Caco-2 (cell line): ENCODE measurements around the gene JADE2. TPM values are rescaled to one million over a fixed set of nuclear protein-coding genes. Genes with fewer than 3 reads are reported as not detected.

Experiments used
- BruUV-seq: library from RNA; stranded (reverse); fragments of 400-500 nt; replicated peaks from 2 replicates; lab custom pipeline; 2021; lab: Mats Ljungman, UMichigan
- CTCF ChIA-PET: fragments of 300-600 bp; sonication (Branson Sonifier 250); formaldehyde crosslinking; loops from one replicate; lab custom pipeline; 2022; ENCODE audit warnings: antibody characterized with exemption; lab: Charles Lee
- POLR2A ChIA-PET: fragments of 300-600 bp; sonication (Branson Sonifier 250); formaldehyde crosslinking; loops from one replicate; lab custom pipeline; 2022; ENCODE audit warnings: antibody characterized with exemption; lab: Charles Lee
- DNase-seq, 2 experiments: peaks; one replicate each; pipeline versions ENCODE4 v3.0.0 to v3.0.0-alpha.2; 2020 to 2022
- H3K27me3 ChIP-seq: replicated peaks from 2 replicates; pipeline ENCODE4 v1.6.0; 2011; ENCODE audit warnings: low read length; ENCODE audit not compliant: control insufficient read depth, insufficient read depth
- H3K36me3 ChIP-seq: 2 replicates; pipeline ENCODE4 v1.5.1; 2011; ENCODE audit warnings: low read length; ENCODE audit not compliant: control insufficient read depth, insufficient read depth
- H3K4me1 ChIP-seq: fragments of 250-450 bp; sonication (Bioruptor Pico); 2 replicates; pipeline ENCODE4 v1.5.1; 2020; ENCODE audit warnings: mild to moderate bottlenecking
- H3K4me3 ChIP-seq: 2 replicates; pipeline ENCODE4 v1.5.1; 2011; ENCODE audit warnings: low read depth, mild to moderate bottlenecking, control low read depth, low read length
- H3K9me3 ChIP-seq: fragments of 250-450 bp; sonication (Bioruptor Pico); 2 replicates; pipeline ENCODE4 v1.5.1; 2020; ENCODE audit warnings: mild to moderate bottlenecking, moderate library complexity
- H3K27ac Mint-ChIP-seq: one replicate; pipeline ENCODE4 v1.8.0; 2022; ENCODE audit warnings: mixed read lengths; ENCODE audit not compliant: unreplicated experiment
- H3K27me3 Mint-ChIP-seq: one replicate; pipeline ENCODE4 v1.8.0; 2022; ENCODE audit warnings: mixed read lengths; ENCODE audit not compliant: insufficient read depth, unreplicated experiment
- H3K36me3 Mint-ChIP-seq: one replicate; pipeline ENCODE4 v1.8.0; 2022; ENCODE audit warnings: mild to moderate bottlenecking, mixed read lengths; ENCODE audit not compliant: insufficient read depth, unreplicated experiment
- H3K4me1 Mint-ChIP-seq: one replicate; pipeline ENCODE4 v1.8.0; 2022; ENCODE audit warnings: low read depth, mixed read lengths; ENCODE audit not compliant: unreplicated experiment
- H3K4me3 Mint-ChIP-seq: one replicate; pipeline ENCODE4 v1.8.0; 2022; ENCODE audit warnings: mild to moderate bottlenecking, moderate library complexity, mixed read lengths; ENCODE audit not compliant: unreplicated experiment
- H3K9me3 Mint-ChIP-seq: one replicate; pipeline ENCODE4 v1.8.0; 2022; ENCODE audit warnings: mixed read lengths; ENCODE audit not compliant: unreplicated experiment
- intact Hi-C: fragments of 100-400 bp; cut with micrococcal nuclease; formaldehyde crosslinking; loops from one replicate; pipeline ENCODE4 v1.10.0; 2022; ENCODE audit not compliant: unreplicated experiment
- total RNA-seq: library from RNA; stranded (reverse); gene quantifications from 2 replicates; pipeline ENCODE4 v1.2.3, GENCODE V29; 2022
- TF ChIP-seq, protein P1 (sequence below), 2 experiments: fragments of 200-600 bp in 1 of 2; IDR thresholded peaks; 1 replicate in 1 of 2; 2 replicates in 1 of 2; pipeline versions ENCODE4 v1.5.1 to v1.8.0; 2011 to 2022; ENCODE audit warnings: antibody characterized with exemption in 1 of 2, control low read depth in 1 of 2, inconsistent platforms in 1 of 2, low read depth in 1 of 2, low read length in 1 of 2, mild to moderate bottlenecking in 1 of 2, moderate library complexity in 1 of 2; ENCODE audit not compliant: insufficient read depth in 1 of 2, severe bottlenecking in 1 of 2, unreplicated experiment in 1 of 2

JADE2 gene
- total RNA-seq, 1 experiment from 2014 or later = 67.6 TPM

DNA sequence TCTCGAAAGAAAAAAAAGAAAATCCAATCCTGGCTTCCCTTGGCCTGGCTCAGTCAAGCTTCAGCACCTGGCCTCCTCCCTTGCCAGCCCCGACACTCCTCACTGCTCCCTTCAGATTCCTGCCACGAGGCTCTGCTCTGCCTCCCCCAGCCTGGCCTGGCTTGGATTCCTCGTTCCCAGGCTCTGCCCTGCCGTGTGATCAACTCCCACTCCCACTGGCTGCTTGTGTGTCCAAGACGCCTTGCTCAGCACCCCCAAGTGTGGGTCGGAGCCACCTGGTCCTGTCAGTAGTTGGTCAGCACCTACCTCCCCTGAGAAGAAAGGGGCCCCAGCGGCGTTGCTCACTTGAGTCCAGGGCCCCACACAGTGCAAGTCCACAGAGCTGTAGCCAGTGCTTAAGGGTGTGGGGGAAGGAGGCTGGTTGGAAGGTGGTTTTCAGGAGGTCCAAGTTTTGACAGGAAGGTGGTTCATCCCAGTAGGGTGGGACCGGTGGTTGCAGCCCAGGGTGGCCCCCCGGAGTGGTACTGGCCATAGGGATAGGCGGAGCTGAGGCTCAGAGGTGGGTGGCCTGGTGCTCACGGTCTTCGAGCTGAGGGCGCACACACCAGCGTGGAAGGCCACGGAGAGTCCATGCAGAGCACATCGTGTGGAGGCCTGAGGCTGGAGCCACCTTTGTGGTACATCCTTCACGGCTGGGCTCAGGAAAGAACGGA is 46.4 kb downstream of the JADE2 start:
- TF ChIP-seq, protein P1, sequence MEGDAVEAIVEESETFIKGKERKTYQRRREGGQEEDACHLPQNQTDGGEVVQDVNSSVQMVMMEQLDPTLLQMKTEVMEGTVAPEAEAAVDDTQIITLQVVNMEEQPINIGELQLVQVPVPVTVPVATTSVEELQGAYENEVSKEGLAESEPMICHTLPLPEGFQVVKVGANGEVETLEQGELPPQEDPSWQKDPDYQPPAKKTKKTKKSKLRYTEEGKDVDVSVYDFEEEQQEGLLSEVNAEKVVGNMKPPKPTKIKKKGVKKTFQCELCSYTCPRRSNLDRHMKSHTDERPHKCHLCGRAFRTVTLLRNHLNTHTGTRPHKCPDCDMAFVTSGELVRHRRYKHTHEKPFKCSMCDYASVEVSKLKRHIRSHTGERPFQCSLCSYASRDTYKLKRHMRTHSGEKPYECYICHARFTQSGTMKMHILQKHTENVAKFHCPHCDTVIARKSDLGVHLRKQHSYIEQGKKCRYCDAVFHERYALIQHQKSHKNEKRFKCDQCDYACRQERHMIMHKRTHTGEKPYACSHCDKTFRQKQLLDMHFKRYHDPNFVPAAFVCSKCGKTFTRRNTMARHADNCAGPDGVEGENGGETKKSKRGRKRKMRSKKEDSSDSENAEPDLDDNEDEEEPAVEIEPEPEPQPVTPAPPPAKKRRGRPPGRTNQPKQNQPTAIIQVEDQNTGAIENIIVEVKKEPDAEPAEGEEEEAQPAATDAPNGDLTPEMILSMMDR (IDR thresholded peaks at IDR 0.05; ENCODE audit: insufficient read depth in 1 of 2, low read depth in 1 of 2, low read length in 1 of 2, severe bottlenecking in 1 of 2, unreplicated experiment in 1 of 2) = no peak
- POLR2A ChIA-PET = no interaction called here
- intact Hi-C loops = no loop called here
- Mint-ChIP-seq H3K36me3 (peaks cover 65% of the 10 kb centered on the region), H3K27ac (no peak overlapping the region), H3K4me3 (no peak overlapping the region), H3K9me3 (no peaks in the 10 kb centered on the region), H3K4me1 (no peaks in the 10 kb centered on the region), H3K27me3 (no peaks in the 10 kb centered on the region)
- no peak for DNase-seq
- no TSS peak for BruUV-seq
- Histone ChIP-seq H3K4me1 (no peaks in the 10 kb centered on the region), H3K36me3 (peaks cover 6% of the 10 kb centered on the region), H3K4me3 (no peak overlapping the region), H3K27me3 (no peaks in the 10 kb centered on the region), H3K9me3 (no peaks in the 10 kb centered on the region)
- CTCF ChIA-PET = no interaction called here

- Histone ChIP-seq H3K27me3 (no peaks in the 10 kb centered on the region), H3K4me3 (no peak overlapping the region), H3K36me3 (peaks cover 5% of the 10 kb centered on the region), H3K4me1 (no peaks in the 10 kb centered on the region), H3K9me3 (no peaks in the 10 kb centered on the region)
- ChIA-PET POLR2A (no interaction called here), CTCF (no interaction called here)
- BruUV-seq = no TSS peak
- H3K27me3 Mint-ChIP-seq = no peaks in the 10 kb centered on the region
- peaks cover 60% of the 10 kb centered on the region for H3K36me3 Mint-ChIP-seq
- no peaks in the 10 kb centered on the region for H3K9me3 Mint-ChIP-seq
- H3K4me1 Mint-ChIP-seq = no peaks in the 10 kb centered on the region
- intact Hi-C loops = no loop called here
- DNase-seq = no peak
- no peak overlapping the region for H3K27ac Mint-ChIP-seq
- no peak overlapping the region for H3K4me3 Mint-ChIP-seq
- TF ChIP-seq, protein P1 (IDR thresholded peaks at IDR 0.05; ENCODE audit: insufficient read depth in 1 of 2, low read depth in 1 of 2, low read length in 1 of 2, severe bottlenecking in 1 of 2, unreplicated experiment in 1 of 2) = no peak
These were observed 47.3 kb downstream of the JADE2 start for GRCh38 chr5:134572811-134573210.

DNA sequence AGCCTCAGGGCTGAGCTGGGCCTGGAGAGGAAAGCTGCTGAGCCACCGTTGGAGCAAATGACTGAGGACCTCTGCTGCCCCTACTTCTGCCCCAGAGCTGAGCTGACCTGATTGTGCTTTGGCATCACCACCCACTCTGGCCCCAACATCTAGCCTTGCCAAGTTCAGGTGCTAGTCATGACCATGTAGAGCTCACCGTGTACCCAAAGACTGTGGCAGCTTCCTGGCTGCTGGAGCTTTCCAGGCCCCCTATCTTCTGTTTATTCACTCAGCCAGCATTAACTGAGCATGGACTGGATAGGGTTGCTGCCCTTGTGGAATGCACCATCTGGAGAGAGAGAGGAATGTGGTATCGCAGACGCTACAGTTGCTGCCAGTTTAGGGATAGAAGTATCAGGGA is 49.1 kb downstream of the JADE2 start:
- TF ChIP-seq, protein P1 (IDR thresholded peaks at IDR 0.05; ENCODE audit: insufficient read depth in 1 of 2, low read depth in 1 of 2, low read length in 1 of 2, severe bottlenecking in 1 of 2, unreplicated experiment in 1 of 2) = no peak

More for the DNA sequence above, 49.1 kb downstream of the JADE2 start:
- Histone ChIP-seq H3K4me3 (no peak overlapping the region), H3K9me3 (no peaks in the 10 kb centered on the region), H3K27me3 (no peaks in the 10 kb centered on the region), H3K36me3 (peaks cover 8% of the 10 kb centered on the region), H3K4me1 (no peaks in the 10 kb centered on the region)
- no peaks in the 10 kb centered on the region for H3K4me1 Mint-ChIP-seq
- H3K4me3 Mint-ChIP-seq = no peak overlapping the region
- H3K36me3 Mint-ChIP-seq = peaks cover 56% of the 10 kb centered on the region
- intact Hi-C loops = no loop called here
- DNase-seq = no peak
- POLR2A ChIA-PET = no interaction called here
- H3K27ac Mint-ChIP-seq = no peak overlapping the region
- CTCF ChIA-PET = interaction anchor here (0.9 kb wide), 1 partner anchor 157 kb away, joined by 3 read pairs; no protein-coding TSS in a partner anchor
- no peaks in the 10 kb centered on the region for H3K27me3 Mint-ChIP-seq
- BruUV-seq = no TSS peak
- H3K9me3 Mint-ChIP-seq = no peaks in the 10 kb centered on the region
